Esophagus (tissue), 2 donors: ENCODE measurements around the gene NPC2. TPM values are rescaled to one million over a fixed set of nuclear protein-coding genes. Genes with fewer than 3 reads are reported as not detected.

ENCODE experiments used
- H3K27ac ChIP-seq, 2 donors: one replicate each; pipeline ENCODE4 v1.5.1; 2013; ENCODE audit warnings: low read depth in 2 of 2, mild to moderate bottlenecking in 2 of 2, inconsistent platforms in 1 of 2, low read length in 1 of 2, moderate library complexity in 1 of 2
- H3K27me3 ChIP-seq, 2 donors: one replicate each; pipeline ENCODE4 v1.6.1; 2013; ENCODE audit warnings: low read length in 2 of 2, control low read depth in 1 of 2, mild to moderate bottlenecking in 1 of 2; ENCODE audit not compliant: insufficient read depth in 2 of 2, control insufficient read depth in 1 of 2
- H3K36me3 ChIP-seq, 2 donors: one replicate each; pipeline ENCODE4 v1.6.1; 2013; ENCODE audit warnings: low read length in 1 of 2; ENCODE audit not compliant: control insufficient read depth in 2 of 2, insufficient read depth in 2 of 2
- H3K4me1 ChIP-seq, 2 donors: one replicate each; pipeline ENCODE4 v1.6.1; 2013; ENCODE audit warnings: low read length in 1 of 2; ENCODE audit not compliant: control insufficient read depth in 2 of 2, insufficient read depth in 2 of 2
- H3K4me3 ChIP-seq, 2 donors: one replicate each; pipeline ENCODE4 v1.5.1; 2013; ENCODE audit warnings: low read length in 2 of 2, mild to moderate bottlenecking in 2 of 2, low read depth in 1 of 2, moderate library complexity in 1 of 2
- H3K9me3 ChIP-seq, 2 donors: one replicate each; pipeline ENCODE4 v1.6.1; 2013; ENCODE audit warnings: mild to moderate bottlenecking in 2 of 2, low read depth in 1 of 2, low read length in 1 of 2, moderate library complexity in 1 of 2; ENCODE audit not compliant: control insufficient read depth in 2 of 2, insufficient read depth in 1 of 2
- WGBS, 2 donors: extraction: QIAGEN DNeasy Blood & Tissue Kit; methylation state at CpG; one replicate each; pipeline ENCODE4 v1.1.7; 2013; 5-methylcytosine and 5-hydroxymethylcytosine counted together
- polyA plus RNA-seq, 2 donors: library from polyadenylated mRNA; stranded (reverse); fragments of 200-250 nt; gene quantifications; one replicate each; pipeline ENCODE4 v1.2.3, GENCODE V29; 2013
- donor health status: healthy with polysubstance abuse.
- donor health status: Bipolar disorder and iron deficiency.

Gene NPC2
- polyA plus RNA-seq, 2 donors, result 98.3 to 163 TPM

DNA sequence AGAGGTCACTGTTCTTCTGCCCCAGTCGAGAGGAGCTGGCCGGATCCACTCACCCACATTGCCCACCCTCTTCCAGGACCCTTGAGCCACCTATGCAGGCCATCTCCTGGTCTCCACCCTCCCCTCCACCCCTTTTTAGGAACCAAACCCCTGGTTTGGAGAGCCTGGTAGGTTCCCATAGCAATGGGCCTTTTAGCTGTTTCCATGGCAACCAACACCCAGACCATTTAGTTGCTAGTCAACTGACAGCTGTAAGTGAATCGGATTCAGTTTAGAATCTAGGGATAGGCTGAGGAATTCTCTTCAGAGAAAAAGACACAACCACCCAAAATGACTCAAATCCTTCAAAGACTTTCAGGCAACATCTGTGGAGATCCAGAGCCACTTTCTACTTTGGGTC lies 16.5 kb downstream of the NPC2 start:
- no peaks in the 10 kb centered on the region for H3K27me3 ChIP-seq
- H3K36me3 ChIP-seq, result peaks cover 5 to 17% of the 10 kb centered on the region in 2 donors
- WGBS, 2 donors, result 92 to 94% methylated on average over 3 of the region's 3 CpGs
- no peak overlapping the region for H3K27ac ChIP-seq
- no peaks in the 10 kb centered on the region for H3K4me1 ChIP-seq
- no peak overlapping the region for H3K4me3 ChIP-seq
- no peaks in the 10 kb centered on the region for H3K9me3 ChIP-seq

DNA sequence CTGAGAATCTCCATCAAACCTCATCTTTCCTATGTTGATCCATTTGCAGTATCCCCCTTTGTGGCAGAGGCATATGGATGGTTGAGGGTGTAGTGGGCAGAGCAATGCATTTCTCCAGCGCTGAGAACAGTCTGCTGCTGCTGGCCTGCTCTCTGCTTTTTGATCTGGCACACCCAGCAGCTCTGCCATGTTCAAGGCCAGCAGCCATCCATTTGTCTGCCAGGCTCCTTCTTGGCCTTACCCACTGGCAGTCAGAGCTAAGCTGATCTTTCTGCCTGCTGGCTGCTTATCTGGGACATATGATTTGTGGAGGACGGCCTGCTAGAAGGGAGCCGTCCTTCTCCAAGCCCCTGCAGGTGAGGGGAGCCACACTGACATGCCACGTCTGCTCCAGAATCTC lies 17.0 kb downstream of the NPC2 start:
- H3K27me3 ChIP-seq, result no peaks in the 10 kb centered on the region
- peaks cover 5 to 15% of the 10 kb centered on the region in 2 donors for H3K36me3 ChIP-seq
- H3K27ac ChIP-seq, result no peak overlapping the region
- no peak overlapping the region for H3K4me3 ChIP-seq
- no peaks in the 10 kb centered on the region for H3K9me3 ChIP-seq
- no peaks in the 10 kb centered on the region for H3K4me1 ChIP-seq
- 88 to 90% methylated on average over 4 of the region's 4 CpGs for WGBS, 2 donors

DNA sequence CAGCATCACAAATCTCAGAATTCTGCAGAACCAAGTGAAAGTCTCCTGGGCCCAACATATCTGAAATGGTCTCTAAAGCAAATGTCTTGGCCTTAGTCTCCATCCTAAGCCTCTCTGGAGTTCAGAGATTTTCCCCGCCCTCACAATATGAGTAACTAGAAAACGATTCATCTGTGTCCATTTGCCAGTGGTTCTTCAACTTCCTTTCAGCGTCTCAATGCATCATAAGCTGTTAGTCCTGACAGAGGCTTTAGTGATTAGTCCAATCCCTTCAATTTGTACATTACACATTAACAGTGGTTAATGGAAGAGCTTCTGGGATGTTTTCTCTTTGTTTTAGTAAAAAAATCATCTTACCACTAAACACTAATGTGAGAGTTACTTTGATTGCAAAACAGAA lies 17.4 kb downstream of the NPC2 start:
- 45 to 50% methylated on average over 3 of the region's 3 CpGs for WGBS, 2 donors
- Histone ChIP-seq H3K9me3 (no peaks in the 10 kb centered on the region), H3K36me3 (peaks cover 5 to 13% of the 10 kb centered on the region in 2 donors), H3K27me3 (no peaks in the 10 kb centered on the region), H3K27ac (no peak overlapping the region), H3K4me1 (no peaks in the 10 kb centered on the region), H3K4me3 (no peak overlapping the region)

GRCh38 chr14:74474376-74474775 lies 18.7 kb downstream of the NPC2 start:
- Histone ChIP-seq H3K4me1 (no peaks in the 10 kb centered on the region), H3K9me3 (no peaks in the 10 kb centered on the region), H3K27me3 (no peaks in the 10 kb centered on the region), H3K4me3 (no peak overlapping the region), H3K27ac (no peak overlapping the region), H3K36me3 (peaks cover 7 to 9% of the 10 kb centered on the region in 2 donors)
- 77 to 90% methylated on average over 2 of the region's 2 CpGs for WGBS, 2 donors

- Histone ChIP-seq H3K36me3 (peaks cover 7 to 9% of the 10 kb centered on the region in 2 donors), H3K27ac (no peak overlapping the region), H3K9me3 (no peaks in the 10 kb centered on the region), H3K27me3 (no peaks in the 10 kb centered on the region), H3K4me3 (no peak overlapping the region), H3K4me1 (no peaks in the 10 kb centered on the region)
- WGBS, 2 donors, result 89 to 92% methylated on average over 2 of the region's 2 CpGs
Measured at GRCh38 chr14:74472601-74473000, 20.5 kb downstream of the NPC2 start.

DNA sequence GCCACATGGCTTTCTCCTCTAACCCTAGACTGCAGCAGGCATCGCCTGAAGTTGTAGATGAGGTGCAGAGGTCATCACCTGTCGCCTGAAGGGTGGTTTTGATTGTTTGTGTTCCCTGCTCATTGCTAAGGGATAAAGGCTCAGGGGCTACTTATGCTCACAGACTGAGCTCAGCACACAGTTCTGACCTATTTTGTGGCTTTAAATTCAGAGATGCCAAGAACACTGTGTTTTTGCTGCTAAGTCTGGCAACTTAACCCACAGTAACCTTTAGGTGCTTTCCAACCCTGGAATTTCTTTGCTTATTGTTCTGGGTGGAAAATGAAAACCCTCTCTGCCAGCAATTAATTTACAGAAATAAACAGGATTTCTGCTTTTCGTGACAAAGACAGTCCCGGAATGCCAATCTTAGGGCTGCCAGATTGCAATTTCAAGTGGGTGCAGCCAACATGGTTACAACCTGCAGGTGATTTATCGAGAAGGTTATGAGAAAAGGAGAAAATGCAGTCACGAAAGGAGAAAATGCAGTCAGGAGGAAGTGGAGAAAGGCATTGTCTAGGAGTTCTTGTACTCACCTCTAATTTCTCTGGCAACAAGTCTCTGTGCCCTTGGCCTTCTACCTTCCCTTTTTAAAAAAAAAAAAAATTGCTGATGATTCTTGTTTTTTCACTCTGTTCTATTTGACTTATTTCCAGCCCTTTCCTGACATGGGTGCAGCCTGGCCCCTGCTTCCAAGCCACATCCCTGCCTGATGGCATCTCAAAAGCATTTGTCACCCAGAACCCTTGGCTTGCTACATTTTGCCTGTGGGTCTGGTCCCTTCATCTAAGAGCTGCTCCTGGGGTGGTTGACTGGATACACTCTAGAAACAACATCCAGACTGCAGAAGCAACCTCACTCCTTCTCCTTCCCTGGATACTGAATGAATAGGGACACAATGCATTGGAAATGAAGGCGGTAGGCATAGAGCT lies 23.3 kb downstream of the NPC2 start:
- Histone ChIP-seq H3K9me3 (no peaks in the 10 kb centered on the region), H3K27ac (no peak overlapping the region), H3K27me3 (no peaks in the 10 kb centered on the region), H3K36me3 (peaks cover 3 to 9% of the 10 kb centered on the region in 2 donors), H3K4me1 (no peaks in the 10 kb centered on the region), H3K4me3 (no peak overlapping the region)
- WGBS, 2 donors, result 51 to 63% methylated on average over 7 of the region's 7 CpGs

GRCh38 chr14:74468513-74468912 lies 24.6 kb downstream of the NPC2 start:
- Histone ChIP-seq H3K4me1 (no peaks in the 10 kb centered on the region), H3K36me3 (peaks cover 2 to 3% of the 10 kb centered on the region in 2 donors), H3K4me3 (no peak overlapping the region), H3K27me3 (no peaks in the 10 kb centered on the region), H3K9me3 (no peaks in the 10 kb centered on the region), H3K27ac (no peak overlapping the region)
- WGBS, 2 donors, result 94% methylated on average over 3 of the region's 3 CpGs

DNA sequence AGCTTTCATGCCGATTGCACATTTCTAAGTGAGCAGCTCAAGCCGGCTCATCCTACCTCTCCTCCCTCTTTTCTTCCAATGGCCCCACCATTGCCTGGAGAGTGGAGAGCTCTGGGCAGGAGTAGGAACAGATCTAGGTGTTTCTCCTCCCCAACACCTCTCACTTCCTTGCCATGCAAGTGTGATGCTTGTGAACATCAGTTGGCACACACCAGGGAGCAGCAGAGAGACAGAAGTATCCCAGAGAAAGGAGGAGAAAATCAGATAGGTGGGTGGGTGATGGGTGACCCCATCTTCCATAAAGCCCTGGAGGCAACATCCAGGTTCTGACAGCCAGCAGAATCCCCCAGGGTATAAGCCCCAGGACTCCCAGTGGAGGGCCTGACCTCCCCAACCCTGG lies 27.8 kb downstream of the NPC2 start:
- WGBS, 2 donors, result 93 to 94% methylated on average over 2 of the region's 2 CpGs
- Histone ChIP-seq H3K27me3 (no peaks in the 10 kb centered on the region), H3K4me3 (no peak overlapping the region), H3K9me3 (no peaks in the 10 kb centered on the region), H3K4me1 (no peaks in the 10 kb centered on the region), H3K36me3 (peaks cover 0 to 3% of the 10 kb centered on the region in 2 donors), H3K27ac (no peak overlapping the region)

DNA sequence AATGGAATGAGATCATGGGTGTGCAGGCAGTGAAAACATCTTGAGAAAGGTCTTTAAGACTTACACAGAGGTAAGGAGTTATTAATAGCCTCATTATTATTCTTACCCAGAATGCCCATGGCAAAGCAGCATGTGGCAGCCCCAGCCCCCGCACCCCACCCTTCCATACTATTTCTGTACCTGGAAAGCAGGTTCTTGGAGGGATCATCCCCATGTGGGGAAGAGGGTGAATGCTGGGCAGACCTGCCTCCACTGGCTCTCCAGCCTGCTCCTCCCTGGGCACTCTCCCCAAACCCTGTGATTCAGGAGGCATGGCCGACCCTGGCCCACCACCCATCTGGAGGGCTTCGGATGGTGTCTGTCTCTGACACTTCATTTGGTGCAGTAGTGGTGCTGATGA lies 28.3 kb downstream of the NPC2 start:
- Histone ChIP-seq H3K9me3 (no peaks in the 10 kb centered on the region), H3K4me1 (no peaks in the 10 kb centered on the region), H3K27ac (no peak overlapping the region), H3K36me3 (peaks cover 0 to 3% of the 10 kb centered on the region in 2 donors), H3K27me3 (no peaks in the 10 kb centered on the region), H3K4me3 (no peak overlapping the region)
- WGBS, 2 donors, result 89 to 91% methylated on average over 3 of the region's 3 CpGs

GRCh38 chr14:74463697-74464096 lies 29.4 kb downstream of the NPC2 start:
- Histone ChIP-seq H3K36me3 (no peaks in the 10 kb centered on the region), H3K27ac (no peak overlapping the region), H3K27me3 (no peaks in the 10 kb centered on the region), H3K4me3 (no peak overlapping the region), H3K4me1 (no peaks in the 10 kb centered on the region), H3K9me3 (no peaks in the 10 kb centered on the region)
- WGBS, 2 donors, result 78 to 80% methylated on average over 5 of the region's 5 CpGs
